Measurements from ENCODE around the gene SMYD3. TPM values are rescaled to one million over a fixed set of nuclear protein-coding genes. Genes with fewer than 3 reads are reported as not detected.

Gene SMYD3
- total RNA-seq, 1 experiment from 2014 or later: 29.6 TPM

- no TSS peak for BruUV-seq (replicated peaks)
- H3K27ac ChIP-seq: no peak overlapping the region
- no peak overlapping the region for H3K4me2 ChIP-seq
- DNase-seq: no peak
- no peaks in the 10 kb centered on the region for H4K20me1 ChIP-seq (ENCODE audit: insufficient read depth)
- POLR2A ChIA-PET (ENCODE audit: unreplicated experiment): no interaction called here
- intact Hi-C loops (cut with micrococcal nuclease; ENCODE audit: unreplicated experiment): no loop called here
- no peak overlapping the region for H2AFZ ChIP-seq
- no peaks in the 10 kb centered on the region for H3K36me3 ChIP-seq (ENCODE audit: low read depth)
- no peaks in the 10 kb centered on the region for H3K79me2 ChIP-seq (ENCODE audit: low read depth)
- TF ChIP-seq EZH2 (IDR thresholded peaks at IDR 0.05; ENCODE audit: low read depth) (no peak), CTCF (conservative IDR thresholded peaks at IDR 0.05) (no peak)
- CTCF ChIA-PET: no interaction called here
- no peaks in the 10 kb centered on the region for H3K27me3 ChIP-seq (ENCODE audit: insufficient read depth, low read depth)
- no peaks in the 10 kb centered on the region for H3F3A ChIP-seq (ENCODE audit: insufficient read depth, low read depth)
- H3K4me1 ChIP-seq (replicated peaks; ENCODE audit: insufficient read depth): no peaks in the 10 kb centered on the region
- no peaks in the 10 kb centered on the region for H3K9me2 ChIP-seq (ENCODE audit: insufficient read depth)
- no peaks in the 10 kb centered on the region for H3K9me3 ChIP-seq (ENCODE audit: insufficient read depth, low read depth)
- H3K4me3 ChIP-seq: no peak overlapping the region
Measured at GRCh38 chr1:246373828-246374569, 133.1 kb downstream of the SMYD3 start.

GRCh38 chr1:246372559-246372958 is 134.5 kb downstream of the SMYD3 start:
- H3K9me3 ChIP-seq (ENCODE audit: insufficient read depth, low read depth): no peaks in the 10 kb centered on the region
- H3K27ac ChIP-seq: no peak overlapping the region
- no peaks in the 10 kb centered on the region for H3F3A ChIP-seq (ENCODE audit: insufficient read depth, low read depth)
- no peaks in the 10 kb centered on the region for H3K9me2 ChIP-seq (ENCODE audit: insufficient read depth)
- DNase-seq: no peak
- TF ChIP-seq CTCF (conservative IDR thresholded peaks at IDR 0.05) (no peak), EZH2 (IDR thresholded peaks at IDR 0.05; ENCODE audit: low read depth) (no peak)
- CTCF ChIA-PET: no interaction called here
- H3K4me2 ChIP-seq: no peak overlapping the region
- POLR2A ChIA-PET (ENCODE audit: unreplicated experiment): no interaction called here
- H3K36me3 ChIP-seq (ENCODE audit: low read depth): no peaks in the 10 kb centered on the region
- no peaks in the 10 kb centered on the region for H4K20me1 ChIP-seq (ENCODE audit: insufficient read depth)
- H3K27me3 ChIP-seq (ENCODE audit: insufficient read depth, low read depth): no peaks in the 10 kb centered on the region
- no peaks in the 10 kb centered on the region for H3K79me2 ChIP-seq (ENCODE audit: low read depth)
- no peak overlapping the region for H2AFZ ChIP-seq
- intact Hi-C loops (cut with micrococcal nuclease; ENCODE audit: unreplicated experiment): no loop called here
- H3K4me3 ChIP-seq: no peak overlapping the region
- no peaks in the 10 kb centered on the region for H3K4me1 ChIP-seq (replicated peaks; ENCODE audit: insufficient read depth)
- no TSS peak for BruUV-seq (replicated peaks)

- no TSS peak for BruUV-seq (replicated peaks)
- Histone ChIP-seq H3K9me3 (ENCODE audit: insufficient read depth, low read depth) (no peaks in the 10 kb centered on the region), H3F3A (ENCODE audit: insufficient read depth, low read depth) (no peaks in the 10 kb centered on the region), H3K79me2 (ENCODE audit: low read depth) (no peaks in the 10 kb centered on the region), H3K4me3 (no peak overlapping the region), H3K27me3 (ENCODE audit: insufficient read depth, low read depth) (no peaks in the 10 kb centered on the region), H2AFZ (no peak overlapping the region), H3K27ac (no peak overlapping the region), H4K20me1 (ENCODE audit: insufficient read depth) (no peaks in the 10 kb centered on the region), H3K9me2 (ENCODE audit: insufficient read depth) (no peaks in the 10 kb centered on the region), H3K36me3 (ENCODE audit: low read depth) (no peaks in the 10 kb centered on the region), H3K4me1 (replicated peaks; ENCODE audit: insufficient read depth) (no peaks in the 10 kb centered on the region), H3K4me2 (no peak overlapping the region)
- TF ChIP-seq CTCF (conservative IDR thresholded peaks at IDR 0.05) (no peak), EZH2 (IDR thresholded peaks at IDR 0.05; ENCODE audit: low read depth) (no peak)
- POLR2A ChIA-PET (ENCODE audit: unreplicated experiment): no interaction called here
- intact Hi-C loops (cut with micrococcal nuclease; ENCODE audit: unreplicated experiment): no loop called here
- CTCF ChIA-PET: no interaction called here
- DNase-seq: no peak
Measured at GRCh38 chr1:246367041-246367440, 140.0 kb downstream of the SMYD3 start.
